Stimulated activated CD4-positive, alpha-beta T cell treated with anti-CD3 and anti-CD28 coated beads, Interleukin-2, amount 100 ng/mL, for 24 hours (primary cell): ENCODE data around the gene TIMM8A.

Experiments
- DNase-seq, 2 donors: peaks; one replicate each; pipeline ENCODE4 v3.0.0-alpha.2; 2020

Gene TIMM8A

GRCh38 chrX:101348452-101349192, at the start of gene TIMM8A:
TSS of gene TIMM8A (minus strand) at chrX:101348742. CDS start at chrX:101348664, 78 bp downstream.
- DNase-seq = peak; percentile 81 to 83

GRCh38 chrX:101397779-101398178, 49.2 kb upstream of the TIMM8A start:
- DNase-seq = no peak

DNA sequence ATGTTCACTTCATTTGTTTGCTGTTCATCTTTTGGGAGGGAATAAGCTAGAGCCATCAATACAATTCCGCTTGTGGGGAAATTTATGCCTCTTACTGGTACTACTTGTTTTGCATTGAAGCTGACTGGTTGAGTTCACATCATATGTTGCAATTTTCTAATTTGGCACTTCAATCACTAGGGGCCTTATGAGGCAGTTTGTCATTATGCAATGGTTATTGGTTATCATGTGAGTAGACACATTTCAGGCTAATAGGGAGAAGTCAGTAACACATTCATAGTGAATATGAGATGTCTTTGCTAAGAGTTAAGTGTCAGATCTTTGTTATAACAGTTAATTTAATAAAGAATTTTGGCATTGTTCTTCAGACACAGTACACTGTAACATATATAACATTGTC, 47.2 kb upstream of the TIMM8A start:
- DNase-seq = no peak

DNA sequence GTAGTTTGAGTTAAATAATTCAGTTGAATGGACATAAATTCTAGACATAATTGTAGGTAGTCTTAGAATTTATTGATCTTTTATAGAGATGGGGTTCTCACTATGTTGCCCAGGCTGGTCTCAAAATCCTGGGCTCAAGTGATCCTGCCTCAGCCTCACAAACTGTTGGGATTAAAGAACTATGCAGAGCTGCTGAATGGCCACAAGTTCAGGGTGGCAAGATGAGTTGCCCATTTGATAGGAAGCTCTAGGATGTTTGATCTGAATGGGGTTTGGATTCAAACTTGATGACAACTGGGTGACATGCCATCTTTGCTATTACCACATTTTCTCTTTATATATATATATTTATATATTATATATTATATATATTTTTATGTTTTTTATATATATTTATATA, 45.8 kb upstream of the TIMM8A start:
- no peak for DNase-seq

DNA sequence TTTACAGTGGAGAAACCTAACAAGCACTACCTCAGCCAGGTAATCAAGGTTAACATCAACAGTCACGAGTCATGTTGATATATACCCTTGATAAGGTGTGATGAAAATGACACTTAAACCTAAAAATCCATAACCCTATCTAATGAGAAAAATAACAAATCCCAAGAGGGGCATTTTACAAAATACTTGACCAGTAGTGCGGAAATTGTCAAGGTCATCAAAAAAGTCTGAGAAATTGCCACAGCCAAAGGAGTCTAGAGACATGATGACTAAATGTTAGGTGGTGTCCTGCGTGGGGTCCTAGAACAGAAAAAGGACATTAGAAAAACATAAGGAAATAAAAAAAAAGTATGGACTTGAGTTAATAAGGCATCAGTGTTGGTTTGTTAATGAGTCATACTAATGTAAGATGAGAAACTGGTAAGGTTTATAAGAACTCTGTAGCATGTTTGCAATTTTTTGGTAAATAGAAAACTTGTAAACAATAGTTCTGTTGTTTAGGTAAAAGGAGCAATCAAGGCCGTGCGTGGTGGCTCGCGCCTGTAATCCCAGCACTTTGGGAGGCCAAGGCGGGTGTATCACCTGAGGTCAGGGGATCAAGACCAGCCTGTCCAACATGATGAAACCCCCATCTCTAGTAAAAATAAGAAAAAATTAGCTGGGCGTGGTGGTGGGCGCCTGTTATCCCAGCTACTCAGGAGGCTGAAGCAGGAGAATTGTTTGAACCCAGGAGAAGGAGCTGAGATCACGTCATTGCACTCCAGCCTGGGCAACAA, 45.2 kb upstream of the TIMM8A start:
- no peak for DNase-seq

DNA sequence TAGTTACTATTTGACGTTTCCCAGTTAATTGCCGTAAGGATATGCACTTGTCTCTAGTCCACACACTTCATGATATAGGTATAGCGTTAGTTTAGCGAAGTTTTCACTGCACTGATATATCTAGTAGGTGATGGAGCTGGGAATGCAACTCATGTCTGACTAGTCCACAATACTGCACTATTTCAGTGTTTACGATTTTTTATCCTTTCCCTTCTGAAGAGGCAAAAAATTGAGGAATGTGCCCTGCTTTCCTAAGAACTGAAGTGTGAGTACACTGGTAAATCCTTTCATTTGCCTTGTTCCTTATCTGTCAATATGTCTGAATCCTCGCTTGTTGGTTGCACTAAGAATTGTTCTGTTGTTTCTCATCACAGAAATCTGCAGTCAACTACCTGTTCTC, 43.3 kb upstream of the TIMM8A start:
- DNase-seq = no peak

- peak; percentile 83 to 85 for DNase-seq
These were observed 42.4 kb upstream of the TIMM8A start, which contains the start of gene RPL36A for GRCh38 chrX:101390664-101391525. TSS of gene RPL36A (plus strand) at chrX:101391011. CDS start at chrX:101391044, 33 bp downstream.

- no peak for DNase-seq
These were observed 40.1 kb upstream of the TIMM8A start for GRCh38 chrX:101388604-101389003.

DNA sequence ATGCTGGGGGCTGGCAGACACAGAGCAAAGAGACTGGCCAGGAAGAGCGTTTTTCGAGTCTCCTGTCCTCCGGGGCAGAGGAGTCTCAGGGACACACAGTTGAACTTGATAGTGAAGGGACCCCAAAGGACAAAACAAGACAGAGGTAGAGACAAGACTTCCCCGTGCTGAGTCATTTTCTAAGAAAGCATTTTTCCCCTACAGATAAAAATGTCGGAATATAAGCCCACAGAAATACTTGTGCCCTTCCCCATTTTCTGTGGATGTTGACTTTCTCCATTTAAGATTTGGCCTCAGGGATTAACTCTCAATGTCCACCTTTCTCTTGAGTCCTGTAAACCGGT, 38.0 kb upstream of the TIMM8A start:
- DNase-seq = no peak

GRCh38 chrX:101385795-101386541, 37.4 kb upstream of the TIMM8A start, which contains the start of gene BTK:
TSS of gene BTK (minus strand) at chrX:101386191. CDS start at chrX:101375284, 10,907 bp downstream.
- no peak for DNase-seq

- no peak for DNase-seq
These were observed 36.6 kb upstream of the TIMM8A start for GRCh38 chrX:101385026-101385684.

GRCh38 chrX:101383679-101384205, 35.2 kb upstream of the TIMM8A start:
- DNase-seq = no peak

GRCh38 chrX:101377547-101377946, 29.0 kb upstream of the TIMM8A start:
- no peak for DNase-seq

GRCh38 chrX:101370888-101371504, 22.5 kb upstream of the TIMM8A start:
- no peak for DNase-seq

DNA sequence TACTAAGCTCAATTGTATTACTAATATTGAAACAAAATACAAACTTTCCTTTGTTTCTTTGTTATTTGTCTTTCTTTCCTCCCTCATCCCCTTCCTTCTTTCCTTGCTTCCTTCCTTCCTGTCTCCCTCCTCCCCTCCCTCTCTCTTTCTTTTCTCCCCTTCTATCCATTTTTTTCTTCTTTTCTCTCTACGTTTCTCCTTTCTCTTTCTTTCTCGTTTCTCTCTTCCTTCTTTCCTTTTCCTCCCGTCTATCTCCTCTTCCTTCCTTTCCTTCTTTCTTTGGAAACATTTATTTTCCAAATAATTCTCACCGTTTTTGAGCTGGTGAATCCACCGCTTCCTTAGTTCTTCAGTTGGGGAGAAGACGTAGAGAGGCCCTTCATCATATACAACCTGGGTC, 21.1 kb upstream of the TIMM8A start:
- DNase-seq = no peak

GRCh38 chrX:101368800-101369199, 20.3 kb upstream of the TIMM8A start:
- no peak for DNase-seq

GRCh38 chrX:101365301-101365795, 16.8 kb upstream of the TIMM8A start:
- DNase-seq = no peak

GRCh38 chrX:101362757-101363156, 14.2 kb upstream of the TIMM8A start:
- no peak for DNase-seq

DNA sequence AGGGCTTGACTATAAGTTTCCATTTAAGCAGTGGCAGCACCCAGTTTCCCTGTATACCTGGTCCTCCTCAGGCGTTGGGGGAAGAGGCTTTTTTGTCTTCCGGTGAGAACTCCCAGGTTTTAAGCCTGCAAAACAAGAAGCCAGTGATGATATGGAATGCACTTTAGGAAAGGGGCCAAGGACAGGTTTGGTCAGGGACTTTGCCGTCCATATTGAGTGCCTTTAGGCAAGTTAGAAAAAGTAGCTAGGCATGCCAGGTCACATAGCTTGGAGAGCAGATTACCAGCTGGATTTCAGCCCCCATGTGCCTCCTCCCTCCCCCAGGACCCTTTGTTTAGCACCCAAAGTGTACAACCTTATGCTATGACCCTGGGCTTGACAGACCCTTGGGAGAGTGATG, 13.6 kb upstream of the TIMM8A start:
- no peak for DNase-seq

DNA sequence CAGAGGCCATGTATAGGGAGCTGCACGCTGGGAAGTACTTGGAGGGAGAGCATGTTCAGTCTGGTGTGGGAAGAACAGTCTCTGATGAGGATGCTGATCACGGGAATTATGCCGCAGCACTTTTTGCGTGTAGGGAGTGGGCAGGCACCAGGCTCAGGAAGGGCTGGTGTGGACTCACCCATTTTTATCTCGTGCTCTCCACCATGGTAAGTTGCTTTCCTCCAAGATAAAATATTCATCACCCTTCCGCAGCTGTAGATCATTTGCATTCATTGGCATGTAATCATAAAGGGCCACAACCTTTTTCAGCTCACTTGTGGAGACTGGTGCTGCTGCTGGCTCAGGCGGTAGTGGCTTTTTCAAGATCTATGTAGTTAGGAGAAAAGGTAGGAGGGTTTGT, 11.8 kb upstream of the TIMM8A start:
- no peak for DNase-seq

GRCh38 chrX:101359966-101360365, 11.4 kb upstream of the TIMM8A start:
- DNase-seq = no peak
